Glomerular endothelial cell (primary cell): Measurements from ENCODE around the gene KAZN. TPM values are rescaled to one million over a fixed set of nuclear protein-coding genes. Genes with fewer than 3 reads are reported as not detected.
"Not testable (repeated sequence)": the region's sequence is repeated elsewhere in the genome, so short reads cannot be mapped to it uniquely, and the experiment has no call there.

Experiments used
- DNase-seq: peaks from one replicate; pipeline ENCODE4 v3.0.0-alpha.2; 2011; ENCODE audit warnings: low read depth, low spot score; ENCODE audit errors: extremely low read depth
- total RNA-seq: library from RNA; depleted of rRNA; stranded (reverse); fragments of >200 nt; gene quantifications from 2 replicates; pipeline ENCODE4 v1.2.3, GENCODE V29; 2015

Gene KAZN
- total RNA-seq, 1 donor from 2014 or later, result 6.9 TPM

GRCh38 chr1:15038232-15039016 is 439.9 kb downstream of the KAZN start:
- DNase-seq, result no peak

- DNase-seq, result no peak
These were observed 440.6 kb downstream of the KAZN start for GRCh38 chr1:15039017-15039648.

- DNase-seq, result no peak
These were observed 441.4 kb downstream of the KAZN start for GRCh38 chr1:15039901-15040300.

- not testable (repeated sequence) for DNase-seq
These were observed 442.2 kb downstream of the KAZN start for GRCh38 chr1:15040685-15041084.

- no peak for DNase-seq
These were observed 444.4 kb downstream of the KAZN start for GRCh38 chr1:15042866-15043265.

- DNase-seq, result no peak
These were observed 445.4 kb downstream of the KAZN start for GRCh38 chr1:15043934-15044333.

GRCh38 chr1:15045123-15045522 is 446.6 kb downstream of the KAZN start:
- no peak for DNase-seq

- DNase-seq, result peak; percentile 33
These were observed 448.1 kb downstream of the KAZN start for GRCh38 chr1:15046487-15047165.

GRCh38 chr1:15047237-15047636 is 448.8 kb downstream of the KAZN start:
- DNase-seq, result no peak

GRCh38 chr1:15048437-15048980 is 450.0 kb downstream of the KAZN start:
- DNase-seq, result no peak

- DNase-seq, result no peak
These were observed 450.6 kb downstream of the KAZN start for GRCh38 chr1:15049067-15049466.

GRCh38 chr1:15051882-15052528 is 453.5 kb downstream of the KAZN start:
- DNase-seq, result no peak

- DNase-seq, result no peak
These were observed 454.7 kb downstream of the KAZN start for GRCh38 chr1:15053153-15053552.

- DNase-seq, result no peak
These were observed 457.4 kb downstream of the KAZN start for GRCh38 chr1:15055736-15056415.

GRCh38 chr1:15056515-15057285 is 458.2 kb downstream of the KAZN start:
- no peak for DNase-seq

- DNase-seq, result no peak
These were observed 459.3 kb downstream of the KAZN start for GRCh38 chr1:15057834-15058233.

GRCh38 chr1:15058261-15058660 is 459.8 kb downstream of the KAZN start:
- no peak for DNase-seq

- DNase-seq, result no peak
These were observed 461.6 kb downstream of the KAZN start for GRCh38 chr1:15060104-15060503.

GRCh38 chr1:15062479-15063099 is 464.1 kb downstream of the KAZN start:
- DNase-seq, result no peak
